B cell (primary cell): ENCODE data around the gene CIC. TPM values are rescaled to one million over a fixed set of nuclear protein-coding genes. Genes with fewer than 3 reads are reported as not detected.

ENCODE experiments used
- ATAC-seq: fragments of 200-7000 bp; cut with Tn5 transposase; one replicate; pipeline ENCODE4 v1.10.0; 2021; ENCODE audit warnings: low read depth, mild to moderate bottlenecking, moderate number of reproducible peaks, moderate library complexity
- CTCF ChIA-PET: fragments of 350-600 bp; sonication (Branson Sonifier 250); formaldehyde crosslinking; loops from one replicate; lab custom pipeline; 2021; ENCODE audit warnings: antibody characterized with exemption, inconsistent platforms; lab: Charles Lee
- POLR2A ChIA-PET: fragments of 350-600 bp; sonication (Branson Sonifier 250); formaldehyde crosslinking; loops from one replicate; lab custom pipeline; 2021; ENCODE audit warnings: antibody characterized with exemption; lab: Charles Lee
- DNase-seq: peaks from one replicate; pipeline ENCODE4 v3.0.0; 2013
- H2AFZ ChIP-seq: 2 replicates; pipeline ENCODE4 v1.6.1; 2012; ENCODE audit warnings: mild to moderate bottlenecking, low read depth, low read length; ENCODE audit not compliant: insufficient read depth, poor library complexity, severe bottlenecking
- H3K27ac ChIP-seq, 2 donors: 1 replicate in 1 of 2; 2 replicates in 1 of 2; pipeline ENCODE4 v1.5.1; 2012 to 2013; ENCODE audit warnings: low read length in 2 of 2, mild to moderate bottlenecking in 2 of 2, moderate library complexity in 1 of 2
- H3K27me3 ChIP-seq, 4 experiments: fragments of 200-600 bp in 1 of 4; sonication (generic) in 1 of 4; replicated peaks in 1 of 4; 1 replicate in 2 of 4; 2 replicates in 2 of 4; pipeline versions ENCODE4 v1.6.1 to v1.7.0; 2013 to 2016; ENCODE audit warnings: low read length in 3 of 4, mild to moderate bottlenecking in 2 of 4, mixed read lengths in 1 of 4, moderate library complexity in 1 of 4; ENCODE audit not compliant: insufficient read depth in 4 of 4, control insufficient read depth in 3 of 4; ENCODE audit errors: control extremely low read depth in 1 of 4
- H3K36me3 ChIP-seq, 2 experiments: replicated peaks in 1 of 2; 1 replicate in 1 of 2; 2 replicates in 1 of 2; pipeline versions ENCODE4 v1.6.1 to v1.7.1; 2013; ENCODE audit warnings: low read length in 1 of 2; ENCODE audit not compliant: insufficient read depth in 2 of 2, control insufficient read depth in 1 of 2; ENCODE audit errors: control extremely low read depth in 1 of 2, extremely low read depth in 1 of 2
- H3K4me1 ChIP-seq, 2 donors: fragments of 200-600 bp in 1 of 2; sonication (generic) in 1 of 2; 1 replicate in 1 of 2; 2 replicates in 1 of 2; pipeline versions ENCODE4 v1.5.1 to v1.6.1; 2013 to 2017; ENCODE audit warnings: low read length in 2 of 2; ENCODE audit not compliant: control insufficient read depth in 2 of 2, insufficient read depth in 2 of 2
- H3K4me2 ChIP-seq: replicated peaks from 2 replicates; pipeline ENCODE3; 2012; ENCODE audit warnings: mild to moderate bottlenecking, low read depth, low read length; ENCODE audit not compliant: poor library complexity, severe bottlenecking
- H3K4me3 ChIP-seq, 5 experiments: fragments of 200-600 bp in 1 of 5; sonication (generic) in 1 of 5; 1 replicate in 3 of 5; 2 replicates in 2 of 5; pipeline versions ENCODE4 v1.5.1 to v1.7.0; 2011 to 2016; ENCODE audit warnings: low read length in 4 of 5, mild to moderate bottlenecking in 4 of 5, low read depth in 2 of 5, control low read depth in 1 of 5, moderate library complexity in 1 of 5; ENCODE audit not compliant: insufficient read depth in 1 of 5; ENCODE audit errors: control extremely low read depth in 1 of 5, extremely low read depth in 1 of 5
- H3K79me2 ChIP-seq: fragments of 200-600 bp; sonication (generic); one replicate; pipeline ENCODE4 v1.6.0; 2016; ENCODE audit warnings: low read length; ENCODE audit not compliant: control insufficient read depth, insufficient read depth
- H3K9ac ChIP-seq: fragments of 200-600 bp; sonication (generic); 2 replicates; pipeline ENCODE4 v1.6.1; 2017; ENCODE audit warnings: mild to moderate bottlenecking, low read length, moderate library complexity
- H3K9me3 ChIP-seq, 3 donors: one replicate each; pipeline versions ENCODE4 v1.6.1 to v1.7.1; 2013; ENCODE audit warnings: low read length in 2 of 3; ENCODE audit not compliant: control insufficient read depth in 2 of 3, insufficient read depth in 1 of 3; ENCODE audit errors: control extremely low read depth in 1 of 3
- H4K20me1 ChIP-seq: 2 replicates; pipeline ENCODE4 v1.6.0; 2012; ENCODE audit warnings: mild to moderate bottlenecking, low read length; ENCODE audit not compliant: insufficient read depth, control insufficient read depth, poor library complexity, severe bottlenecking
- H3K27ac Mint-ChIP-seq: one replicate; pipeline ENCODE4 v1.8.0; 2021; ENCODE audit warnings: mixed read lengths
- H3K27me3 Mint-ChIP-seq: one replicate; pipeline ENCODE4 v1.8.0; 2021; ENCODE audit warnings: mixed read lengths
- H3K4me1 Mint-ChIP-seq: one replicate; pipeline ENCODE4 v1.8.0; 2021; ENCODE audit warnings: mixed read lengths
- H3K4me3 Mint-ChIP-seq: one replicate; pipeline ENCODE4 v1.8.0; 2021; ENCODE audit warnings: mixed read lengths
- H3K9me3 Mint-ChIP-seq: one replicate; pipeline ENCODE4 v1.8.0; 2022; ENCODE audit warnings: mixed read lengths; ENCODE audit not compliant: insufficient read depth
- CTCF ChIP-seq: fragments of 200-600 bp; IDR thresholded peaks from one replicate; pipeline ENCODE4 v1.8.0; 2022; ENCODE audit warnings: antibody characterized with exemption, mild to moderate bottlenecking
- EZH2 ChIP-seq: IDR thresholded peaks from 2 replicates; pipeline ENCODE4 v1.6.1; 2012; ENCODE audit warnings: borderline replicate concordance, low read depth, mild to moderate bottlenecking, moderate library complexity, low read length; ENCODE audit not compliant: insufficient read depth, poor library complexity, severe bottlenecking
- WGBS: methylation state at CpG from one replicate; pipeline ENCODE4 v1.1.5; 2013; ENCODE audit warnings: missing lambda C conversion rate; ENCODE audit not compliant: insufficient coverage; 5-methylcytosine and 5-hydroxymethylcytosine counted together
- intact Hi-C: fragments of 100-400 bp; cut with micrococcal nuclease; formaldehyde crosslinking; loops from one replicate; pipeline ENCODE4 v1.10.0; 2022
- polyA plus RNA-seq: library from polyadenylated mRNA; depleted of rRNA; stranded (reverse); fragments of >200 nt; gene quantifications from 2 replicates; pipeline ENCODE4 v1.2.3, GENCODE V29; 2012
- total RNA-seq, 2 donors: library from RNA; stranded (reverse); fragments of 120-200 nt in 1 of 2; gene quantifications; 1 replicate in 1 of 2; 2 replicates in 1 of 2; pipeline versions ENCODE4 v1.2.3 to v1.2.4, GENCODE V29; 2013 to 2022

Gene CIC
- total and polyA plus RNA-seq, 2 donors (not counting 1 experiment from before 2014, with no cell fraction given), result 75.7 to 119 TPM

GRCh38 chr19:42288387-42288786, 19.3 kb downstream of the CIC start:
- peaks cover 46% of the 10 kb centered on the region for H4K20me1 ChIP-seq
- POLR2A ChIA-PET, result no interaction called here
- TF ChIP-seq CTCF, result no peak
- TF ChIP-seq EZH2, result no peak
- no peak overlapping the region for H3K27ac Mint-ChIP-seq
- H3K4me1 ChIP-seq, result peaks cover 19 to 25% of the 10 kb centered on the region in 2 donors
- 93% methylated on average over 3 of the region's 4 CpGs for WGBS
- intact Hi-C loops, result no loop called here
- H3K79me2 ChIP-seq, result peaks cover 18% of the 10 kb centered on the region
- ATAC-seq (no peak), DNase-seq (no peak)
- H3K4me2 ChIP-seq, result no peak overlapping the region
- CTCF ChIA-PET, result interaction anchor here (0.7 to 2.9 kb wide), 8 partner anchors 8 to 179 kb away, joined by 3 to 12 read pairs (median 4); partner anchors contain the start of genes POU2F2 and PRR19
- H3K27me3 ChIP-seq, result no peaks in the 10 kb centered on the region
- H3K4me3 Mint-ChIP-seq, result no peak overlapping the region
- no peaks in the 10 kb centered on the region for H3K9me3 ChIP-seq
- no peaks in the 10 kb centered on the region for H3K9me3 Mint-ChIP-seq
- no peak overlapping the region for H3K9ac ChIP-seq
- H3K27ac ChIP-seq, result no peak overlapping the region
- H2AFZ ChIP-seq, result no peak overlapping the region
- no peaks in the 10 kb centered on the region for H3K27me3 Mint-ChIP-seq
- peaks cover 26% of the 10 kb centered on the region for H3K4me1 Mint-ChIP-seq
- no peak overlapping the region for H3K4me3 ChIP-seq
- peaks cover 1 to 66% of the 10 kb centered on the region in 2 experiments for H3K36me3 ChIP-seq

- WGBS, result 99% methylated on average over 21 of the region's 22 CpGs
- Histone ChIP-seq H3K4me2 (no peak overlapping the region), H3K9me3 (no peaks in the 10 kb centered on the region), H3K79me2 (peaks cover 18% of the 10 kb centered on the region), H3K9ac (no peak overlapping the region), H4K20me1 (peaks cover 46% of the 10 kb centered on the region), H3K4me1 (peaks cover 18 to 24% of the 10 kb centered on the region in 2 donors), H3K4me3 (no peak overlapping the region), H3K36me3 (peaks cover 1 to 73% of the 10 kb centered on the region in 2 experiments), H2AFZ (no peak overlapping the region), H3K27me3 (no peaks in the 10 kb centered on the region), H3K27ac (no peak overlapping the region)
- Mint-ChIP-seq H3K9me3 (no peaks in the 10 kb centered on the region), H3K27ac (peak overlapping the region; percentile 26), H3K4me3 (no peak overlapping the region), H3K27me3 (no peaks in the 10 kb centered on the region), H3K4me1 (peaks cover 26% of the 10 kb centered on the region)
- ChIA-PET CTCF (interaction anchor here (0.7 to 2.9 kb wide), 7 partner anchors 9 to 180 kb away, joined by 3 to 12 read pairs (median 4); partner anchors contain the start of genes POU2F2 and PRR19), POLR2A (interaction anchor here (0.8 kb wide), 1 partner anchor 9 kb away, joined by 3 read pairs; no protein-coding TSS in a partner anchor)
- ATAC-seq (no peak), DNase-seq (no peak)
- TF ChIP-seq CTCF, result no peak
- no peak for TF ChIP-seq EZH2
- intact Hi-C loops, result no loop called here
These were observed 20.0 kb downstream of the CIC start for GRCh38 chr19:42288881-42289555.
